ENCODE results near the gene ICA1. TPM values are rescaled to one million over a fixed set of nuclear protein-coding genes. Genes with fewer than 3 reads are reported as not detected.

The ICA1 gene
- total and polyA plus RNA-seq, 10 donors, result 9.6 to 45.7 (median 27.0) TPM

DNA sequence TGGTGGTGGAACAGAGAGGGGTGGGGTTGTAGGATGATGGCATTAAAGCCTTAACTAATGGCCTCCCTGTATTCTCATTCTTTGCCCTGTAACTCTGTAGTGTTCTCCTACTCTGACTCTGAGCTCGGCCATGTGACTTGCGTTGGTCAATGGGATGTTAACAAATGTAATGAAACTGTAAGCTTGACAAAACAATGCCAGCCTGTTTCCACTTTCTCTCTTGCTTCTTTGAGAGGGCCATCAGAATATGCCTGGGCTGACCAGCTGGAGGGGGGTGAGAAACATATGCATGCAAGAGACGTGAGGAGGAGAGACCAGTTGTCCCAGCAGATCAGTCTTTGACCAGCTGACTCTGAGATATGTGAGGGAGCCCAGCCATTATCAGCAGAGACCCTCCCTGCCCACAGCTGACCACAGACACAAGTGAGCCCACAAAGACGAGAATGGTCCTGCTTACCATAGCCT, 100.6 kb downstream of the ICA1 start:
- Histone ChIP-seq H3K36me3 (peaks cover 0 to 14% (median 0%) of the 10 kb centered on the region in 6 donors), H3K9me3 (no peaks in the 10 kb centered on the region), H3K27me3 (replicated peaks in 1 of 7) (no peaks in the 10 kb centered on the region), H3K4me1 (no peaks in the 10 kb centered on the region), H3K4me3 (no peak overlapping the region), H3K27ac (no peak overlapping the region)
- 83 to 93% (median 92%) methylated on average over 4 of the region's 4 CpGs for WGBS, 5 donors
- TF ChIP-seq POLR2AphosphoS5 (IDR thresholded peaks at IDR 0.05) (no peak), POLR2A (IDR thresholded peaks at IDR 0.05) (no peak), CTCF (IDR thresholded peaks at IDR 0.05 in 8 of 11, conservative IDR thresholded peaks at IDR 0.05 in 3 of 11) (no peak)
- no peak for DNase-seq
- intact Hi-C loops (cut with DNase I; ENCODE audit: low total_unique reads), result no loop called here

DNA sequence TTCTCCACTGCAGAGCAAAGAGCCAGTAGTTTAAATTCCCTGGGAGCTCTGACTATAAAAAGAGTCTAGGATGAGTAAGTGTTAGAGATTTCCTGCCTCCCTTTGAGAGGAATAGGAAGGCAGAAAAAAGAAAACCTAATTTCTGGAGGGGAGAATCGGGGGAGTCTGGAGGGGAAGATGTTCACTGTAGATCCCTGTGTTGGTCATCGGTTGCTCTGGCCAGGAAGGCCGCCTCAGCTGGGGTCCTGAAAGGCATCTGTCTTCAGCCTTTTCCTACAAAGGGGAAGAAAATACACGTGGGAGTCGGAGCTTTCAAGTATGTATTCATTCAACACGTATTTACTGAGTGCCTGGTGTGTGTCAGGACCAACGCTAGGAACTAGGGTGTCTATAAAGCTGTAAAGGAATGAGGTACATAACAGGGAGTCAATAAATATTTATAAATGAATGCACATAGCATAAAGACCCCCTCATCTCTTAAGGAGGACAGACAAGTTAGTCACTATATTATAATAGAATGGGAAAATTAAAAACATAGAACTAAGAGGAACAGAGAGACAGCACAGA, 101.1 kb downstream of the ICA1 start:
- no peak for DNase-seq
- Histone ChIP-seq H3K4me1 (no peaks in the 10 kb centered on the region), H3K36me3 (peaks cover 0 to 19% (median 0%) of the 10 kb centered on the region in 6 donors), H3K4me3 (no peak overlapping the region), H3K27ac (no peak overlapping the region), H3K27me3 (replicated peaks in 1 of 7) (no peaks in the 10 kb centered on the region), H3K9me3 (no peaks in the 10 kb centered on the region)
- 69 to 84% (median 80%) methylated on average over 7 of the region's 7 CpGs for WGBS, 5 donors
- intact Hi-C loops (cut with DNase I; ENCODE audit: low total_unique reads), result no loop called here
- no peak for TF ChIP-seq POLR2AphosphoS5 (IDR thresholded peaks at IDR 0.05)
- TF ChIP-seq POLR2A (IDR thresholded peaks at IDR 0.05), result no peak
- TF ChIP-seq CTCF (IDR thresholded peaks at IDR 0.05 in 8 of 11, conservative IDR thresholded peaks at IDR 0.05 in 3 of 11), result no peak

DNA sequence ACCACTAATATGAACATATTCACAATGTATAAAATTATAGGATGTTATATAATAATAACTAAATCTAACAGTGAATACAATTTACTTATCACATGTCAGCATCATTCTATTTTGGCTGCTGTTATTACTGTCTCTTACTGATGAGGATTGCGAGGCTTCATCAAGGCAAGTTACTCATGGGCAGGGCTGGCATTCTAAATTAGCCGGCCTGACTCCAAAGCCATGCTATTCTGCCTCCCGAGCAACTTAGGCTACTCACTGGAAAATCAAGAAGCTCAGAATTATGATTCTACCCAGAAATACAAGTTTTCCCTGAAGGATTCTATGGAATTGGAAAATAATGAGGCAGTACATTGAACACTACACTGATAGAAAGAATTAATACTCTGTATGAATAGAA, 101.7 kb downstream of the ICA1 start:
- Histone ChIP-seq H3K27me3 (replicated peaks in 1 of 7) (no peaks in the 10 kb centered on the region), H3K36me3 (peaks cover 0 to 25% (median 0%) of the 10 kb centered on the region in 6 donors), H3K27ac (no peak overlapping the region), H3K4me1 (no peaks in the 10 kb centered on the region), H3K4me3 (no peak overlapping the region), H3K9me3 (no peaks in the 10 kb centered on the region)
- DNase-seq, result no peak
- TF ChIP-seq POLR2A (IDR thresholded peaks at IDR 0.05), result no peak
- 66 to 95% (median 81%) methylated on average over 3 of the region's 3 CpGs for WGBS, 5 donors
- intact Hi-C loops (cut with DNase I; ENCODE audit: low total_unique reads), result no loop called here

GRCh38 chr7:8159595-8159994, 102.4 kb downstream of the ICA1 start:
- Histone ChIP-seq H3K9me3 (no peaks in the 10 kb centered on the region), H3K27ac (no peak overlapping the region), H3K36me3 (peaks cover 0 to 28% (median 0%) of the 10 kb centered on the region in 6 donors), H3K4me3 (no peak overlapping the region), H3K4me1 (no peaks in the 10 kb centered on the region), H3K27me3 (replicated peaks in 1 of 7) (no peaks in the 10 kb centered on the region)
- TF ChIP-seq POLR2A (IDR thresholded peaks at IDR 0.05) (no peak), POLR2AphosphoS5 (IDR thresholded peaks at IDR 0.05) (no peak), CTCF (IDR thresholded peaks at IDR 0.05 in 8 of 11, conservative IDR thresholded peaks at IDR 0.05 in 3 of 11) (no peak)
- 72 to 100% (median 78%) methylated on average over 2 of the region's 2 CpGs for WGBS, 5 donors
- no peak for DNase-seq
- intact Hi-C loops (cut with DNase I; ENCODE audit: low total_unique reads), result no loop called here

Data from spleen (tissue), 11 donors.